Esophagus squamous epithelium (tissue), 4 donors: ENCODE results near the gene ELF4.

Experiments
- CTCF ChIP-seq, 6 experiments: fragments of 450-650 bp in 4 of 6; fragments of 200-600 bp in 2 of 6; sonication (generic) in 2 of 6; IDR thresholded peaks; one replicate each; pipeline ENCODE4 v1.5.1; 2016 to 2019; ENCODE audit warnings: antibody characterized with exemption in 6 of 6, mild to moderate bottlenecking in 4 of 6, moderate library complexity in 4 of 6
- POLR2A ChIP-seq, 4 donors: fragments of 450-650 bp; IDR thresholded peaks; one replicate each; pipeline ENCODE4 v1.6.1; 2017; ENCODE audit warnings: antibody characterized with exemption in 4 of 4, mild to moderate bottlenecking in 4 of 4, moderate library complexity in 3 of 4

- no peak for TF ChIP-seq CTCF (IDR thresholded peaks at IDR 0.05)
- TF ChIP-seq POLR2A (IDR thresholded peaks at IDR 0.05): no peak
Observed at GRCh38 chrX:130048686-130049222, 61.5 kb downstream of the ELF4 start.
